ENCODE measurements around the gene TSPAN2. TPM values are rescaled to one million over a fixed set of nuclear protein-coding genes. Genes with fewer than 3 reads are reported as not detected.

The TSPAN2 gene
- polyA plus RNA-seq, 1 of the 3 experiments (the other 2 are of a cell fraction) = 0.23 TPM

DNA sequence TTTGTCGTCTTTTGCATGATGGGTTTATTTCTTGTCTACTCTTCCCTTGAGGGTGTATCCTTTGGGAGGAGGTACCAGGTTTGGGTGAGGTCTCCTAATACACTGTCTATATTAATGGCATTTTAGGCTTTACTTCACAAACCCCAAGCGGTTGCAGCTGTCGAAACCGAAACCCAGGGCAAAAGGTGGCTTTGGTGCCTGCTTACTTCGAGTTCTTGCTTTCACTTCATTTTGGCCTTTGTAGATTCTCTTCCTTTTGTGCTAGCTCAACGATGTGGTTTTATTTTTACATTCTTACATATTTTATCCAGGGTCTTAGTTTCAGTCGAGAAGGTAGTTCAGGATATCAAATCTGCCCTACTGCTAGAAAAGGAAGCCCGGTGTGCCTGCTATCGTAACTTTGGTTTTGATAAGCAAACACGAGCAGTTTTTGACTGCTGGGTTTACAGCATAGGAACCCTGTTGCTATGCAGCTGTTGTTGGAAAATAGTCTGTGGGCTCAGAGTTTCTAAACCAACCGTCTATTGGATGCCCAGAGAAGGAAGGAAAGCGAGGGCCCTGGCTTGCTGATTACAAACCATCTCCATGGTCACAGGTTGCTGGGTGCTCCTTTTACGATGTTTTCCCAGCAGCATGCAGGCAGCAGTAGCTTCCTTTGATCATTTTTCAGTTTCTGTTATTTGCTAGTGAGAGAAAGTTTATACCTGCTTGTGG, 9.8 kb upstream of the TSPAN2 start:
- WGBS (ENCODE audit: low lambda C conversion rate) = 68% methylated on average over 12 of the region's 13 CpGs
- H3K36me3 ChIP-seq (replicated peaks in 1 of 2; ENCODE audit: control insufficient read depth in 1 of 2, insufficient read depth in 2 of 2, low read length in 1 of 2) = no peaks in the 10 kb centered on the region
- H3K4me2 ChIP-seq = no peak overlapping the region
- no peaks in the 10 kb centered on the region for H3K9me2 ChIP-seq
- ChIA-PET CTCF (interaction anchor here (1.1 to 3.0 kb wide), 3 partner anchors 9 to 119 kb away, joined by 3 to 15 read pairs (median 3); partner anchors contain the start of gene TSPAN2), POLR2A (no interaction called here)
- H3K27ac ChIP-seq (ENCODE audit: low read depth in 2 of 2, low read length in 1 of 2) = no peak overlapping the region
- H3K4me1 ChIP-seq (ENCODE audit: control insufficient read depth in 1 of 2, insufficient read depth in 2 of 2, low read depth in 1 of 2, low read length in 1 of 2) = no peaks in the 10 kb centered on the region
- no peaks in the 10 kb centered on the region for H3K27me3 ChIP-seq (ENCODE audit: insufficient read depth)
- no peaks in the 10 kb centered on the region for H3K79me2 ChIP-seq (ENCODE audit: insufficient read depth)
- H3K9ac ChIP-seq = no peak overlapping the region
- DNase-seq = no peak
- H3K9me3 ChIP-seq = no peaks in the 10 kb centered on the region
- no peak overlapping the region for H3K4me3 ChIP-seq (ENCODE audit: low read depth in 2 of 2, low read length in 1 of 2)
- H2AFZ ChIP-seq (ENCODE audit: low read depth) = no peak overlapping the region
- TF ChIP-seq POLR2AphosphoS5 (IDR thresholded peaks at IDR 0.05; ENCODE audit: low read depth, low read length) (no peak), USF1 (IDR thresholded peaks at IDR 0.05; ENCODE audit: borderline replicate concordance, low read depth) (no peak), USF2 (IDR thresholded peaks at IDR 0.05; ENCODE audit: borderline replicate concordance, low read depth, low read length) (no peak), EZH2phosphoT487 (IDR thresholded peaks at IDR 0.05; ENCODE audit: borderline replicate concordance, low read depth) (no peak)
- TF ChIP-seq, protein P1, sequence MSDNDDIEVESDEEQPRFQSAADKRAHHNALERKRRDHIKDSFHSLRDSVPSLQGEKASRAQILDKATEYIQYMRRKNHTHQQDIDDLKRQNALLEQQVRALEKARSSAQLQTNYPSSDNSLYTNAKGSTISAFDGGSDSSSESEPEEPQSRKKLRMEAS (IDR thresholded peaks at IDR 0.05; ENCODE audit: low read depth) = no peak
- no peaks in the 10 kb centered on the region for H3F3A ChIP-seq (replicated peaks; ENCODE audit: insufficient read depth)
- no peaks in the 10 kb centered on the region for H4K20me1 ChIP-seq (ENCODE audit: insufficient read depth)

DNA sequence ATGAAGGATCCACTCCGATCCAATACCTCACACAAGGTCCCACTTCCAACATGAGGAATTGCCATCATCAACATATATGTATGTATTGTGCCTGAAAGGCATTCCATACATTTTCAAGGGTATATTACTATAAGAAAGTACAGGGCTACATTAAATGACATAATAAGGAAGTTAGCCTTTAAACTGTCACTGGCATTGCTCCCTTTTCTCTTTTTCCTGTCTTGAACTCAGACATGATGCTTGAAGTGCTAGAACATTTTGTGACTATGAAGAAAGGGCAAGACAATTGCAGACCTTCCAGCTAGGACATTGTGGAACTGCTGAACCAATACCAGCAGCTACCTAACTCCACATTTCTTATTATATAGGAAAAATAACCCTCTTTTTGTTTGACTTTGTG, 2.9 kb upstream of the TSPAN2 start:
- ChIA-PET POLR2A (no interaction called here), CTCF (no interaction called here)
- Histone ChIP-seq H3K9me2 (no peaks in the 10 kb centered on the region), H3K4me3 (ENCODE audit: low read depth in 2 of 2, low read length in 1 of 2) (no peak overlapping the region), H3K9ac (no peak overlapping the region), H2AFZ (ENCODE audit: low read depth) (no peak overlapping the region), H3K36me3 (replicated peaks in 1 of 2; ENCODE audit: control insufficient read depth in 1 of 2, insufficient read depth in 2 of 2, low read length in 1 of 2) (no peaks in the 10 kb centered on the region), H3K27me3 (ENCODE audit: insufficient read depth) (no peaks in the 10 kb centered on the region), H3F3A (replicated peaks; ENCODE audit: insufficient read depth) (no peaks in the 10 kb centered on the region), H3K4me2 (no peak overlapping the region), H3K4me1 (ENCODE audit: control insufficient read depth in 1 of 2, insufficient read depth in 2 of 2, low read depth in 1 of 2, low read length in 1 of 2) (peaks cover 7 to 15% of the 10 kb centered on the region in 2 experiments; a peak in 2 of 4 replicates), H3K27ac (ENCODE audit: low read depth in 2 of 2, low read length in 1 of 2) (no peak overlapping the region), H4K20me1 (ENCODE audit: insufficient read depth) (no peaks in the 10 kb centered on the region), H3K79me2 (ENCODE audit: insufficient read depth) (no peaks in the 10 kb centered on the region), H3K9me3 (no peaks in the 10 kb centered on the region)
- no peak for DNase-seq
- TF ChIP-seq RAD21 (IDR thresholded peaks at IDR 0.05; ENCODE audit: low read length) (no peak), SIN3A (IDR thresholded peaks at IDR 0.05; ENCODE audit: borderline replicate concordance, low read depth, low read length) (no peak), SMC3 (IDR thresholded peaks at IDR 0.05; ENCODE audit: low read depth, low read length) (no peak), RCOR1 (IDR thresholded peaks at IDR 0.05; ENCODE audit: low read length) (no peak), CTCF (IDR thresholded peaks at IDR 0.05) (no peak), GATA2 (CRISPR knock-in tag; IDR thresholded peaks at IDR 0.05) (no peak), JUND (IDR thresholded peaks at IDR 0.05) (no peak), ZBTB33 (IDR thresholded peaks at IDR 0.05; ENCODE audit: borderline replicate concordance, low read depth) (no peak), FOXJ3 (CRISPR knock-in tag; IDR thresholded peaks at IDR 0.05) (no peak)
- TF ChIP-seq, protein P2, sequence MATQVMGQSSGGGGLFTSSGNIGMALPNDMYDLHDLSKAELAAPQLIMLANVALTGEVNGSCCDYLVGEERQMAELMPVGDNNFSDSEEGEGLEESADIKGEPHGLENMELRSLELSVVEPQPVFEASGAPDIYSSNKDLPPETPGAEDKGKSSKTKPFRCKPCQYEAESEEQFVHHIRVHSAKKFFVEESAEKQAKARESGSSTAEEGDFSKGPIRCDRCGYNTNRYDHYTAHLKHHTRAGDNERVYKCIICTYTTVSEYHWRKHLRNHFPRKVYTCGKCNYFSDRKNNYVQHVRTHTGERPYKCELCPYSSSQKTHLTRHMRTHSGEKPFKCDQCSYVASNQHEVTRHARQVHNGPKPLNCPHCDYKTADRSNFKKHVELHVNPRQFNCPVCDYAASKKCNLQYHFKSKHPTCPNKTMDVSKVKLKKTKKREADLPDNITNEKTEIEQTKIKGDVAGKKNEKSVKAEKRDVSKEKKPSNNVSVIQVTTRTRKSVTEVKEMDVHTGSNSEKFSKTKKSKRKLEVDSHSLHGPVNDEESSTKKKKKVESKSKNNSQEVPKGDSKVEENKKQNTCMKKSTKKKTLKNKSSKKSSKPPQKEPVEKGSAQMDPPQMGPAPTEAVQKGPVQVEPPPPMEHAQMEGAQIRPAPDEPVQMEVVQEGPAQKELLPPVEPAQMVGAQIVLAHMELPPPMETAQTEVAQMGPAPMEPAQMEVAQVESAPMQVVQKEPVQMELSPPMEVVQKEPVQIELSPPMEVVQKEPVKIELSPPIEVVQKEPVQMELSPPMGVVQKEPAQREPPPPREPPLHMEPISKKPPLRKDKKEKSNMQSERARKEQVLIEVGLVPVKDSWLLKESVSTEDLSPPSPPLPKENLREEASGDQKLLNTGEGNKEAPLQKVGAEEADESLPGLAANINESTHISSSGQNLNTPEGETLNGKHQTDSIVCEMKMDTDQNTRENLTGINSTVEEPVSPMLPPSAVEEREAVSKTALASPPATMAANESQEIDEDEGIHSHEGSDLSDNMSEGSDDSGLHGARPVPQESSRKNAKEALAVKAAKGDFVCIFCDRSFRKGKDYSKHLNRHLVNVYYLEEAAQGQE (IDR thresholded peaks at IDR 0.05; ENCODE audit: low read depth, low read length) = no peak
- WGBS (ENCODE audit: low lambda C conversion rate) = 79% methylated on average over 1 of the region's 1 CpG
